Testis (tissue), 2 donors: ENCODE data around the gene MBD3L4.

Source experiments
- POLR2A ChIP-seq: fragments of 450-650 bp; IDR thresholded peaks from one replicate; pipeline ENCODE4 v1.6.1; 2017; ENCODE audit warnings: antibody characterized with exemption, mild to moderate bottlenecking, moderate library complexity
- TF ChIP-seq, protein P1 (sequence below), 3 experiments: fragments of 450-650 bp in 2 of 3; fragments of 200-600 bp in 1 of 3; sonication (generic) in 1 of 3; IDR thresholded peaks; one replicate each; pipeline ENCODE4 v1.5.1; 2016 to 2019; ENCODE audit warnings: antibody characterized with exemption in 3 of 3, mild to moderate bottlenecking in 2 of 3, moderate library complexity in 1 of 3

DNA sequence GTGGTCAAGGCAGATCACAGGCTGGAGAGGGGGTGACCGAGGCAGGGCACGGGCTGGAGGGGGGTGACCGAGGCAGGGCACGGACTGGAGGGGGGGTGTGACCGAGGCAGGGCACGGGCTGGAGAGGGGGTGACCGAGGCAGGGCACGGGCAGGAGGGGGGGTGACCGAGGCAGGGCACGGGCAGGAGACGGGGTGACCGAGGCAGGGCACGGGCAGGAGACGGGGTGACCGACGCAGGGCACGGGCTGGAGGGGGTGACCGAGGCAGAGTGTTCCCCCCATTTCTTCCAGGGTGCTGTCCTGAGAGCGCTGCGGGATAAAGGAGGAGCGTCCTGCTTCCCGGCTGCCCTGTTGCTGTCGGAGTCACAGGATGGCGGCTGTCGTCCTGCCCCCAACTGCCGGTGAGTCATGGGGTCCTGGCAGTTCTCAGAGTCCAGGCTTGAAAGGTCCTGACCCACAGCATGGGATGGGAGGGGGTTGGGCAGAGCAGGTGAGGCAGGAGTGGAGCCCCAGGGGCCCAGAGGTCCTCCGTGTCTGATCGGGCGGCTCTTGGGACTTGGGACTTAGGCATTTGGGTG lies 34.8 kb upstream of the MBD3L4 start:
- no peak for TF ChIP-seq POLR2A
- TF ChIP-seq, protein P1, sequence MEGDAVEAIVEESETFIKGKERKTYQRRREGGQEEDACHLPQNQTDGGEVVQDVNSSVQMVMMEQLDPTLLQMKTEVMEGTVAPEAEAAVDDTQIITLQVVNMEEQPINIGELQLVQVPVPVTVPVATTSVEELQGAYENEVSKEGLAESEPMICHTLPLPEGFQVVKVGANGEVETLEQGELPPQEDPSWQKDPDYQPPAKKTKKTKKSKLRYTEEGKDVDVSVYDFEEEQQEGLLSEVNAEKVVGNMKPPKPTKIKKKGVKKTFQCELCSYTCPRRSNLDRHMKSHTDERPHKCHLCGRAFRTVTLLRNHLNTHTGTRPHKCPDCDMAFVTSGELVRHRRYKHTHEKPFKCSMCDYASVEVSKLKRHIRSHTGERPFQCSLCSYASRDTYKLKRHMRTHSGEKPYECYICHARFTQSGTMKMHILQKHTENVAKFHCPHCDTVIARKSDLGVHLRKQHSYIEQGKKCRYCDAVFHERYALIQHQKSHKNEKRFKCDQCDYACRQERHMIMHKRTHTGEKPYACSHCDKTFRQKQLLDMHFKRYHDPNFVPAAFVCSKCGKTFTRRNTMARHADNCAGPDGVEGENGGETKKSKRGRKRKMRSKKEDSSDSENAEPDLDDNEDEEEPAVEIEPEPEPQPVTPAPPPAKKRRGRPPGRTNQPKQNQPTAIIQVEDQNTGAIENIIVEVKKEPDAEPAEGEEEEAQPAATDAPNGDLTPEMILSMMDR (IDR thresholded peaks at IDR 0.05): no peak
